ENCODE data around the gene ZNF367.

DNA sequence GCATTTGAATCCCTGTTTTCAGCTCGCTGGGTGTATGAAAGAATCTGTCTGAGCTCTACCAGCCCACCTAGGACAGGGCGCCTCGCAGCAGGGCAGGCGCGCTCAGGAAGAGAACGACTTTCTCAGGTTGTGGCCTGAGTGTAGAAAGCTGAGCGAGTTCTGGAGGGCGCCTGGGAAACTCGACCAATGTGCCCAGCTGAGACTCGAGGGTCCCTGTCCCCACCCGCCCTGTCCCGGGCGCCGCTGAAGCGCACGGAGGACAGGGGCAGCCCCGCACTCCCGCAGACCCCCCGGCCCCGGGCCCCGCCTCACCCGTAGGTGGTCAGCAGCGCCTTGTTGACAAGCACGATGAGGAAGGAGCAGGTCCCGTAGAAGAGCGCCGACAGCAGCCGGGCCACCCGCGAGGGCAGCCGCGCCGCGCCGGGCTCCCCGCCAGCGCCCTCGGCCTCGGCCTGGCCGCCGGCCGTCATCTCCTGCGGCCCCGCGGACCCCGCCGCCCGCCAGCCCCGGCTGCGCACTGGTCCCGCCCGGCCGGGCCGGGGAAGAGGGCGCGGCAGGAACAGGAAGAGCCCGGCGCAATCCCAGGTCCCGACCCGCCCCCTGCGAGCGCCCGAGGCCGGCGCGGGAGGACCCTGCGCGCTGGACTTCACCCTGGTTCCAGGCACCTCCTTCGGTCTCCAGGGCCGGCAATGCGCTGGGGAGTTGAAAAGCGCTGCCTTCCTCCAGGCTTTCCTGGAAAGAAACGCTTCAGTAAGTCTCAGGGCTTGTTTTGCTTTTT lies 34.8 kb downstream of the ZNF367 start, which contains the start of gene SLC35D2:
- TF ChIP-seq POLR2AphosphoS5 (IDR thresholded peaks at IDR 0.05; ENCODE audit: low read depth, low read length) (peak; percentile 56; the same call in 1 of the 2 replicates), SIN3A (IDR thresholded peaks at IDR 0.05; ENCODE audit: borderline replicate concordance, insufficient read depth, low read length) (no peak), TAF1 (IDR thresholded peaks at IDR 0.05; ENCODE audit: borderline replicate concordance, insufficient read depth, low read length) (no peak; the same call in 1 of the 2 replicates)

Measured in PFSK-1 (cell line).